NB4 (cell line): Measurements from ENCODE around the gene KRT75.

Experiments used
- MYC ChIP-seq: IDR thresholded peaks from 2 replicates; pipeline ENCODE4 v1.6.1; 2011; ENCODE audit warnings: low read depth, low read length
- POLR2A ChIP-seq: IDR thresholded peaks from 2 replicates; pipeline ENCODE4 v1.6.1; 2011; ENCODE audit warnings: mild to moderate bottlenecking; ENCODE audit not compliant: insufficient read length; ENCODE audit errors: extremely low read depth
- TF ChIP-seq, protein P1 (sequence below): IDR thresholded peaks from 2 replicates; pipeline ENCODE4 v1.6.1; 2011; ENCODE audit warnings: low read depth, low read length
- TF ChIP-seq, protein P2 (sequence below): IDR thresholded peaks from one replicate; pipeline ENCODE4 v1.5.1; 2012; ENCODE audit warnings: low read depth, low read length

- TF ChIP-seq, protein P1, sequence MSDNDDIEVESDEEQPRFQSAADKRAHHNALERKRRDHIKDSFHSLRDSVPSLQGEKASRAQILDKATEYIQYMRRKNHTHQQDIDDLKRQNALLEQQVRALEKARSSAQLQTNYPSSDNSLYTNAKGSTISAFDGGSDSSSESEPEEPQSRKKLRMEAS, result no peak
- TF ChIP-seq, protein P2, sequence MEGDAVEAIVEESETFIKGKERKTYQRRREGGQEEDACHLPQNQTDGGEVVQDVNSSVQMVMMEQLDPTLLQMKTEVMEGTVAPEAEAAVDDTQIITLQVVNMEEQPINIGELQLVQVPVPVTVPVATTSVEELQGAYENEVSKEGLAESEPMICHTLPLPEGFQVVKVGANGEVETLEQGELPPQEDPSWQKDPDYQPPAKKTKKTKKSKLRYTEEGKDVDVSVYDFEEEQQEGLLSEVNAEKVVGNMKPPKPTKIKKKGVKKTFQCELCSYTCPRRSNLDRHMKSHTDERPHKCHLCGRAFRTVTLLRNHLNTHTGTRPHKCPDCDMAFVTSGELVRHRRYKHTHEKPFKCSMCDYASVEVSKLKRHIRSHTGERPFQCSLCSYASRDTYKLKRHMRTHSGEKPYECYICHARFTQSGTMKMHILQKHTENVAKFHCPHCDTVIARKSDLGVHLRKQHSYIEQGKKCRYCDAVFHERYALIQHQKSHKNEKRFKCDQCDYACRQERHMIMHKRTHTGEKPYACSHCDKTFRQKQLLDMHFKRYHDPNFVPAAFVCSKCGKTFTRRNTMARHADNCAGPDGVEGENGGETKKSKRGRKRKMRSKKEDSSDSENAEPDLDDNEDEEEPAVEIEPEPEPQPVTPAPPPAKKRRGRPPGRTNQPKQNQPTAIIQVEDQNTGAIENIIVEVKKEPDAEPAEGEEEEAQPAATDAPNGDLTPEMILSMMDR, result no peak
- TF ChIP-seq MYC (no peak), POLR2A (no peak)
Observed at GRCh38 chr12:52469853-52470252, 35.7 kb upstream of the KRT75 start.
